Thoracic aorta (tissue), 2 donors: Measurements from ENCODE around the gene SSR4. TPM values are rescaled to one million over a fixed set of nuclear protein-coding genes. Genes with fewer than 3 reads are reported as not detected.

Experiments used
- ATAC-seq: fragments of 150-250 bp; one replicate; pipeline ENCODE4 v1.8.0; 2017; ENCODE audit warnings: low read depth; ENCODE audit not compliant: insufficient number of reproducible peaks, low FRiP score
- DNase-seq: peaks from one replicate; pipeline ENCODE4 v3.0.0-alpha.2; 2020; ENCODE audit warnings: low spot score
- H3K27ac ChIP-seq, 2 donors: fragments of 200-600 bp; sonication (generic); 1 replicate in 1 of 2; 2 replicates in 1 of 2; pipeline ENCODE4 v1.5.1; 2016; ENCODE audit warnings: mild to moderate bottlenecking in 2 of 2, moderate library complexity in 2 of 2
- H3K27me3 ChIP-seq: fragments of 200-600 bp; sonication (generic); replicated peaks from 2 replicates; pipeline ENCODE4 v1.6.0; 2016; ENCODE audit warnings: mild to moderate bottlenecking; ENCODE audit not compliant: insufficient read depth
- H3K36me3 ChIP-seq: fragments of 200-600 bp; sonication (generic); one replicate; pipeline ENCODE4 v1.5.1; 2016
- H3K4me1 ChIP-seq, 2 donors: fragments of 200-600 bp; sonication (generic); 1 replicate in 1 of 2; 2 replicates in 1 of 2; pipeline versions ENCODE4 v1.5.1 to v1.6.0; 2016; ENCODE audit warnings: low read depth in 2 of 2, mild to moderate bottlenecking in 1 of 2; ENCODE audit not compliant: control insufficient read depth in 1 of 2
- H3K4me3 ChIP-seq: fragments of 200-600 bp; sonication (generic); 2 replicates; pipeline ENCODE4 v1.5.1; 2016; ENCODE audit warnings: mild to moderate bottlenecking
- H3K9me3 ChIP-seq: fragments of 200-600 bp; sonication (generic); 2 replicates; pipeline ENCODE4 v1.5.1; 2016
- CTCF ChIP-seq: fragments of 200-600 bp; sonication (generic); IDR thresholded peaks from one replicate; pipeline ENCODE4 v1.5.1; 2019; ENCODE audit warnings: antibody characterized with exemption
- total RNA-seq, 2 donors: library from RNA; depleted of rRNA; stranded (reverse); fragments of >200 nt; gene quantifications; one replicate each; pipeline versions ENCODE4 v1.1.0 to v1.2.3, GENCODE V29; 2016

SSR4 gene
- total RNA-seq, 2 donors from 2014 or later, result 103 to 299 TPM

GRCh38 chrX:153827016-153827415 is 32.5 kb downstream of the SSR4 start:
- Histone ChIP-seq H3K36me3 (no peaks in the 10 kb centered on the region), H3K27ac (no peak overlapping the region), H3K9me3 (no peaks in the 10 kb centered on the region), H3K4me3 (no peak overlapping the region), H3K27me3 (no peaks in the 10 kb centered on the region), H3K4me1 (peaks cover 0 to 10% of the 10 kb centered on the region in 2 donors)
- DNase-seq (no peak), ATAC-seq (no peak)
- no peak for TF ChIP-seq CTCF

GRCh38 chrX:153827903-153828302 is 33.4 kb downstream of the SSR4 start:
- TF ChIP-seq CTCF, result no peak
- peak overlapping the region; percentile 66 for H3K4me3 ChIP-seq
- no peaks in the 10 kb centered on the region for H3K36me3 ChIP-seq
- no peak overlapping the region for H3K27ac ChIP-seq
- H3K4me1 ChIP-seq, result peaks cover 0 to 10% of the 10 kb centered on the region in 2 donors
- H3K9me3 ChIP-seq, result no peaks in the 10 kb centered on the region
- ATAC-seq (no peak), DNase-seq (no peak)
- H3K27me3 ChIP-seq, result no peaks in the 10 kb centered on the region

GRCh38 chrX:153828308-153828707 is 33.8 kb downstream of the SSR4 start:
- Histone ChIP-seq H3K4me1 (peaks cover 0 to 10% of the 10 kb centered on the region in 2 donors), H3K9me3 (no peaks in the 10 kb centered on the region), H3K27ac (no peak overlapping the region), H3K27me3 (no peaks in the 10 kb centered on the region), H3K4me3 (peak overlapping the region; percentile 66), H3K36me3 (no peaks in the 10 kb centered on the region)
- no peak for ATAC-seq
- no peak for TF ChIP-seq CTCF
- no peak for DNase-seq

GRCh38 chrX:153828723-153829548 is 34.5 kb downstream of the SSR4 start:
- H3K27ac ChIP-seq, result no peak overlapping the region
- peak overlapping the region; percentile 66 for H3K4me3 ChIP-seq
- H3K36me3 ChIP-seq, result no peaks in the 10 kb centered on the region
- no peak for DNase-seq
- no peaks in the 10 kb centered on the region for H3K9me3 ChIP-seq
- H3K4me1 ChIP-seq, result peaks cover 0 to 10% of the 10 kb centered on the region in 2 donors
- TF ChIP-seq CTCF, result no peak
- H3K27me3 ChIP-seq, result no peaks in the 10 kb centered on the region
- no peak for ATAC-seq

GRCh38 chrX:153829549-153829798 is 35.0 kb downstream of the SSR4 start:
- no peaks in the 10 kb centered on the region for H3K27me3 ChIP-seq

More at GRCh38 chrX:153829549-153829798, 35.0 kb downstream of the SSR4 start:
- TF ChIP-seq CTCF, result no peak
- Histone ChIP-seq H3K4me1 (peaks cover 0 to 10% of the 10 kb centered on the region in 2 donors), H3K27ac (no peak overlapping the region), H3K4me3 (peak overlapping the region; percentile 66), H3K36me3 (no peaks in the 10 kb centered on the region), H3K9me3 (no peaks in the 10 kb centered on the region)
- ATAC-seq, result no peak
- no peak for DNase-seq
